Vagina (tissue), 2 donors: ENCODE data around the gene CDH13.

ENCODE experiments used
- POLR2A ChIP-seq, 2 donors: fragments of 450-650 bp; IDR thresholded peaks; one replicate each; pipeline ENCODE4 v1.6.1; 2017; ENCODE audit warnings: antibody characterized with exemption in 2 of 2, mild to moderate bottlenecking in 2 of 2, moderate library complexity in 2 of 2
- TF ChIP-seq, protein P1 (sequence below), 3 experiments: fragments of 450-650 bp in 2 of 3; fragments of 200-600 bp in 1 of 3; sonication (generic) in 1 of 3; IDR thresholded peaks; one replicate each; pipeline ENCODE4 v1.5.1; 2017 to 2019; ENCODE audit warnings: antibody characterized with exemption in 3 of 3, mild to moderate bottlenecking in 2 of 3, moderate library complexity in 2 of 3

DNA sequence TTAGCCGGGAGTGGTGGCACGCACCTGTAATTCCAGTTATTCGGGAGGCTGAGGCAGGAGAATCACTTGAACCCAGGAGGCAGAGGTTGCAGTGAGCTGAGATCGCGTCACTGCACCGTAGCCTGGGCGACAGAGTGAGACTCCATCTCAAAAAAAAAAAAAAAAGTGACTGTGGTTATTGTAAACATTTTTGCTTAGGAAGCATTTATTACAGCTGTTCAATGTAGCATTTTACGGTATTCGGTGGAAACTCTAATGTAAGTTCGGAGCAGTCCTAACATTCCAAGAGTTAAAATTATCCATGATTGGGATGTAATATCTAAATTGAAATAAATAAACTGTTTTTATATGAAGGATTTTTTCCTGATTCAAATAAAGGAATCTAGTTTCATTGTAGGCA, 926.2 kb downstream of the CDH13 start:
- TF ChIP-seq, protein P1, sequence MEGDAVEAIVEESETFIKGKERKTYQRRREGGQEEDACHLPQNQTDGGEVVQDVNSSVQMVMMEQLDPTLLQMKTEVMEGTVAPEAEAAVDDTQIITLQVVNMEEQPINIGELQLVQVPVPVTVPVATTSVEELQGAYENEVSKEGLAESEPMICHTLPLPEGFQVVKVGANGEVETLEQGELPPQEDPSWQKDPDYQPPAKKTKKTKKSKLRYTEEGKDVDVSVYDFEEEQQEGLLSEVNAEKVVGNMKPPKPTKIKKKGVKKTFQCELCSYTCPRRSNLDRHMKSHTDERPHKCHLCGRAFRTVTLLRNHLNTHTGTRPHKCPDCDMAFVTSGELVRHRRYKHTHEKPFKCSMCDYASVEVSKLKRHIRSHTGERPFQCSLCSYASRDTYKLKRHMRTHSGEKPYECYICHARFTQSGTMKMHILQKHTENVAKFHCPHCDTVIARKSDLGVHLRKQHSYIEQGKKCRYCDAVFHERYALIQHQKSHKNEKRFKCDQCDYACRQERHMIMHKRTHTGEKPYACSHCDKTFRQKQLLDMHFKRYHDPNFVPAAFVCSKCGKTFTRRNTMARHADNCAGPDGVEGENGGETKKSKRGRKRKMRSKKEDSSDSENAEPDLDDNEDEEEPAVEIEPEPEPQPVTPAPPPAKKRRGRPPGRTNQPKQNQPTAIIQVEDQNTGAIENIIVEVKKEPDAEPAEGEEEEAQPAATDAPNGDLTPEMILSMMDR (IDR thresholded peaks at IDR 0.05), result no peak
- TF ChIP-seq POLR2A (IDR thresholded peaks at IDR 0.05), result no peak
